ENCODE data around the gene GPLD1.

Gene GPLD1, protein sequence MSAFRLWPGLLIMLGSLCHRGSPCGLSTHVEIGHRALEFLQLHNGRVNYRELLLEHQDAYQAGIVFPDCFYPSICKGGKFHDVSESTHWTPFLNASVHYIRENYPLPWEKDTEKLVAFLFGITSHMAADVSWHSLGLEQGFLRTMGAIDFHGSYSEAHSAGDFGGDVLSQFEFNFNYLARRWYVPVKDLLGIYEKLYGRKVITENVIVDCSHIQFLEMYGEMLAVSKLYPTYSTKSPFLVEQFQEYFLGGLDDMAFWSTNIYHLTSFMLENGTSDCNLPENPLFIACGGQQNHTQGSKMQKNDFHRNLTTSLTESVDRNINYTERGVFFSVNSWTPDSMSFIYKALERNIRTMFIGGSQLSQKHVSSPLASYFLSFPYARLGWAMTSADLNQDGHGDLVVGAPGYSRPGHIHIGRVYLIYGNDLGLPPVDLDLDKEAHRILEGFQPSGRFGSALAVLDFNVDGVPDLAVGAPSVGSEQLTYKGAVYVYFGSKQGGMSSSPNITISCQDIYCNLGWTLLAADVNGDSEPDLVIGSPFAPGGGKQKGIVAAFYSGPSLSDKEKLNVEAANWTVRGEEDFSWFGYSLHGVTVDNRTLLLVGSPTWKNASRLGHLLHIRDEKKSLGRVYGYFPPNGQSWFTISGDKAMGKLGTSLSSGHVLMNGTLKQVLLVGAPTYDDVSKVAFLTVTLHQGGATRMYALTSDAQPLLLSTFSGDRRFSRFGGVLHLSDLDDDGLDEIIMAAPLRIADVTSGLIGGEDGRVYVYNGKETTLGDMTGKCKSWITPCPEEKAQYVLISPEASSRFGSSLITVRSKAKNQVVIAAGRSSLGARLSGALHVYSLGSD

DNA sequence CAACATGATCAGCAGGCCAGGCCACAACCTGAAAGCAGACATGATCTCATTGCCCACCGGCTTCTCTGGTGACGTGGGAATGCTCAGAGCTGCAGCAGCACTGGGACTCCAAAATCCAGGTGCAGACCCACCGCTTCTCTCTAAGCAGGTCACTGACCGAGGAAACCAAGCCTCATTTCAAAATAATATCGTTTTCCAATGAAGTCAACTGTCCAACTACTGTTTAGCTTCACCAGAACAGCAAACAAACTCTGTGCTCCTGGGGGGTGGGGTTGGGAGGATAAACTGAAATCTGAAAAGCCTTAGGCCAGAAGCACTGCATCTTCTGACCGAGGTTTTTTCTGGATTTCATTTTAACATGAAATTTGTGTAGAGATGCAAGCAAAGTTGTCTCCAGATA lies at the start of gene GPLD1:
Gene GPLD1 (minus strand): TSS at position 109 of the 400 bp plus-strand sequence. CDS start 67 bp downstream, at position 42.
- TF ChIP-seq, protein P1, sequence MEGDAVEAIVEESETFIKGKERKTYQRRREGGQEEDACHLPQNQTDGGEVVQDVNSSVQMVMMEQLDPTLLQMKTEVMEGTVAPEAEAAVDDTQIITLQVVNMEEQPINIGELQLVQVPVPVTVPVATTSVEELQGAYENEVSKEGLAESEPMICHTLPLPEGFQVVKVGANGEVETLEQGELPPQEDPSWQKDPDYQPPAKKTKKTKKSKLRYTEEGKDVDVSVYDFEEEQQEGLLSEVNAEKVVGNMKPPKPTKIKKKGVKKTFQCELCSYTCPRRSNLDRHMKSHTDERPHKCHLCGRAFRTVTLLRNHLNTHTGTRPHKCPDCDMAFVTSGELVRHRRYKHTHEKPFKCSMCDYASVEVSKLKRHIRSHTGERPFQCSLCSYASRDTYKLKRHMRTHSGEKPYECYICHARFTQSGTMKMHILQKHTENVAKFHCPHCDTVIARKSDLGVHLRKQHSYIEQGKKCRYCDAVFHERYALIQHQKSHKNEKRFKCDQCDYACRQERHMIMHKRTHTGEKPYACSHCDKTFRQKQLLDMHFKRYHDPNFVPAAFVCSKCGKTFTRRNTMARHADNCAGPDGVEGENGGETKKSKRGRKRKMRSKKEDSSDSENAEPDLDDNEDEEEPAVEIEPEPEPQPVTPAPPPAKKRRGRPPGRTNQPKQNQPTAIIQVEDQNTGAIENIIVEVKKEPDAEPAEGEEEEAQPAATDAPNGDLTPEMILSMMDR (conservative IDR thresholded peaks at IDR 0.05; ENCODE audit: low read length): no peak
- H3K4me3 ChIP-seq (ENCODE audit: low read length): no peak within 1 kb of the TSS
- no peak for DNase-seq (ENCODE audit: low read depth)

DNA sequence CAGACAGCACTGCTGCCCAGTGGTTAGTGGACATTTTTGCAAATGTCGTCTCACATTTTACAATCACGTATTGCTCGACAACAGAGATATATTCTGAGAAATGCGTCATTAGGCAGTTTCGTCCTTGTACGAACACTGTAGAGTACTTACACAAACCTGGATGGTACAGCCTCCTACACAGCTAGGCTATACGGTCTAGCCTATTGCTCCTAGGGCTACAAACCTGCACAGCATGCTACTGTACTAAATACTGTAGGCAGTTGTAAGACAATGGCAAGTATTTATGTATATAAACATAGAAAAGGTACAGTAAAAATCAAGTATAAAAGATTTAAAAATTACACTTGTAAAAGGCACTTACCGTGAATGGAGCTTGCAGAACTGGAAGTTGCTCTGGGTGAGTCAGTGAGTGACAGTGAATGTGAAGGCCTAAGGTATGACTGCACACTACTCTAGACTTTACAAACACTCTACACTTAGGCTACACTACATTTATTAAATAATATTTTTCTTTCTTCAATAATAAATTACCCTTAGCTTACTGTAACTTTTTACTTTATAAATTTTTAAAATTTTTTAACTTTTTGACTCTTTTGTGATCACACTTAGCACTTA lies 48.5 kb upstream of the GPLD1 start:
- TF ChIP-seq, protein P1 (conservative IDR thresholded peaks at IDR 0.05; ENCODE audit: low read length): no peak
- no peak overlapping the region for H3K4me3 ChIP-seq (ENCODE audit: low read length)
- no peak for DNase-seq (ENCODE audit: low read depth)

DNA sequence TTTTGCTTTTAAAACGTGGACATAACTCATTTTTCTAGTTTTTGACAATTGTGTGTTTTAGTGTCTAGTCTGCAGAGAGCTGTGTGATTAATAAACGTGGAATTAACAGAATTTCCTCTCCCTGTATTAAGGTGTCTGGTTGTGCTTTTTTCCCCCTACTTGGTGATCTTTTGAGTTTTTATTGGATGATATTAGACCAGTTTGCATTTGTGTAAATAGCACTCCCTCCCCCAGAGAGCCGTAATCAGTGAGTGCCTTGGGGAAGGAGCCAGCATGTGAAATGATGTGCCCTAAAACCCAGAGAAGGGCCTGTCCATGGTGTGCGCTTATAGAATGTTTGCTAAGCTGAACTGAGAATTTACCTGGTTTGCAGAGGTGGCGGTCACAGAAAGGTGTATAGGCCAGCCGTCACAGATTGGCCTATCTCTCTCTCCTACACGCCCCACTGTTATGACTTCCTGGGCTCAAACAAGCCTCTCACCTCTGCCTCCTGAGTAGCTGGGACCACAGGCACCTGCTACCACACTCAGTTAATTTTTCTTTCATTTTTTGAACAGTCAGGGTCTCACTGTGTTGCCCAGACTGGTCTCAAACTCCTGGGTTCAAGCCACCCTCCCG lies 47.8 kb upstream of the GPLD1 start:
- no peak for DNase-seq (ENCODE audit: low read depth)
- TF ChIP-seq, protein P1 (conservative IDR thresholded peaks at IDR 0.05; ENCODE audit: low read length): no peak
- H3K4me3 ChIP-seq (ENCODE audit: low read length): no peak overlapping the region

DNA sequence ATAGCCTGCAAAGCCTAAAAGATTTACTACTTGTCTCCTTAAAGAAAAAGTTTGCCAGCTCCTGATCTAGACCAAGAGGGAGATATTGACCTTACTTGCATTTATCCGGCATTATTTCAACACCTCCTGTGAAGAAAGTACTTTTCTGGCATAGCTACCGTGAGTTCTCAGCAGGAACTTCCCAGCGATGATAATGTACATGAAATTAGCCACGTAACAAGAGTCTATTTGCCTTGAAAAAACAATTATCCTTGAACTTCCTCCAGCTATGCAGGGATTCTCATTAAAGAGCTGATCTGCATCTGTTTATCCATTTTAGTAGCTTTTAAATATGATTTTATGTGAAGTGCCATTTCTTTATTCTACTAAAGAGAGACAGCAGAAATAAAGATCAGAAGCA lies 47.1 kb upstream of the GPLD1 start:
- no peak for DNase-seq (ENCODE audit: low read depth)
- TF ChIP-seq, protein P1 (conservative IDR thresholded peaks at IDR 0.05; ENCODE audit: low read length): no peak

DNA sequence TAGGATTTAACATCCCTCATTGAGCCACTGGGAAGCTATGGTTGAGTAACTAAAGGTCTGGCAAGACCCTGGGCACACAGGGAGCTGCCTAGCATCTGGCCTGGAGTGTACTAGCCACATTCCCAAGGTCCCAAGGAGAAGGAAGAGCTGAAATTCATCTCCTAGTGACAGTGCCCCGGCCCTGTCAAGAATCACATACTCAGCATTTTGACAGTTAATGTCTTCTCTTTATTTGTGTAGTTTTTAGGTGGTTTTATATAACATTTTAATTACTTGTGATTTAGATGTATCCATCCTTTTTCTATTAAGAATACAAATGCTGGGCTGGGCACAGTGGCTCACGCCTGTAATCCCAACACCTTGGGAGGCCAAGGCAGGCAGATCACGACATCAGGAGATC lies 45.8 kb upstream of the GPLD1 start:
- DNase-seq (ENCODE audit: low read depth): no peak
- H3K4me3 ChIP-seq (ENCODE audit: low read length): no peak overlapping the region
- TF ChIP-seq, protein P1 (conservative IDR thresholded peaks at IDR 0.05; ENCODE audit: low read length): no peak

More for the DNA sequence above, 47.1 kb upstream of the GPLD1 start:
- no peak overlapping the region for H3K4me3 ChIP-seq (ENCODE audit: low read length)

DNA sequence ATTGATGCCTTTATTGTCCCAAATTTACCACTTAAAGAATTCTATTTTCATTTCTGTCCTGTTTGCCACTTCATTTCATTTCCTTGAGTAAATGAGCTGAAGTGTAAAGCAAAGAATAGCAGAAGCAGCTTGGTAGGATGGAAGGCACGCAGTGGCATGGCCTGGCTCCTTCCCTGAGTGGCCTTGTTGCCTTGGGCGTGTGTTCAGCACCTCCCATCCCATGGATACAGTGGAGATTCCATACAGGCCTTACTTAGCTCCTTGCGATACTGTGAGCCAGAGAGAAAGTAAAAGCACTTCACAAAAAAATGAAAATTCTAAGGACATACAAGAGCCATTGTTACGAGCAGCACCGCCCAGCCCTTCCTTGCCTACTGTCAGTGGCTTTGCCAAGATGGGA lies 45.0 kb upstream of the GPLD1 start:
- no peak overlapping the region for H3K4me3 ChIP-seq (ENCODE audit: low read length)
- no peak for DNase-seq (ENCODE audit: low read depth)
- TF ChIP-seq, protein P1 (conservative IDR thresholded peaks at IDR 0.05; ENCODE audit: low read length): no peak

Data from AG10803 (cell line).